OCI-LY7 (cell line): ENCODE data around the gene SHQ1. TPM values are rescaled to one million over a fixed set of nuclear protein-coding genes. Genes with fewer than 3 reads are reported as not detected.
A peak's percentile ranks its signal among the peaks of the same experiment; 100 is the strongest.

Experiments used
- Bru-seq: library from RNA; stranded (reverse); fragments of 400-500 nt; gene quantifications from one replicate; lab custom pipeline; 2021; lab: Mats Ljungman, UMichigan
- BruChase-seq, 2 experiments: library from RNA; stranded (reverse); fragments of 400-500 nt; gene quantifications; one replicate each; lab custom pipeline; 2021; lab: Mats Ljungman, UMichigan
- BruUV-seq: library from RNA; stranded (reverse); fragments of 400-500 nt; replicated peaks from 2 replicates; lab custom pipeline; 2021; lab: Mats Ljungman, UMichigan
- CTCF ChIA-PET: fragments of 300-600 bp; sonication (Branson Sonifier 250); formaldehyde crosslinking; loops from one replicate; lab custom pipeline; 2022; ENCODE audit warnings: antibody characterized with exemption; ENCODE audit not compliant: unreplicated experiment; lab: Charles Lee
- POLR2A ChIA-PET: fragments of 300-600 bp; sonication (Branson Sonifier 250); formaldehyde crosslinking; loops from one replicate; lab custom pipeline; 2022; ENCODE audit warnings: antibody characterized with exemption; lab: Charles Lee
- DNase-seq: peaks from one replicate; pipeline ENCODE4 v3.0.0-alpha.2; 2015; ENCODE audit warnings: low spot score
- H2AFZ ChIP-seq: fragments of 200-600 bp; sonication (generic), shearing (Covaris generic); 2 replicates; pipeline ENCODE4 v1.6.1; 2014; ENCODE audit warnings: mild to moderate bottlenecking, antibody characterized with exemption, low read length, moderate library complexity
- H3K27ac ChIP-seq: fragments of 200-600 bp; sonication (generic); 2 replicates; pipeline ENCODE4 v1.5.1; 2014; ENCODE audit warnings: mixed run types, low read depth, mild to moderate bottlenecking, moderate library complexity, low read length, inconsistent platforms; ENCODE audit not compliant: poor library complexity, severe bottlenecking
- H3K36me3 ChIP-seq: fragments of 200-600 bp; sonication (generic); 2 replicates; pipeline ENCODE4 v1.6.1; 2014; ENCODE audit warnings: mild to moderate bottlenecking, antibody characterized with exemption, low read length, moderate library complexity, mixed read lengths; ENCODE audit not compliant: insufficient read depth
- H3K4me1 ChIP-seq: fragments of 200-600 bp; sonication (generic); 2 replicates; pipeline ENCODE4 v1.5.1; 2014; ENCODE audit warnings: mild to moderate bottlenecking, low read length; ENCODE audit not compliant: insufficient read depth, poor library complexity, severe bottlenecking
- H3K4me2 ChIP-seq: fragments of 200-600 bp; sonication (generic); 2 replicates; pipeline ENCODE4 v1.6.1; 2014; ENCODE audit warnings: mild to moderate bottlenecking, low read length
- H3K4me3 ChIP-seq: fragments of 200-600 bp; sonication (generic); 2 replicates; pipeline ENCODE4 v1.5.1; 2014; ENCODE audit warnings: mild to moderate bottlenecking, low read depth, low read length; ENCODE audit not compliant: poor library complexity, severe bottlenecking
- H3K79me2 ChIP-seq: fragments of 200-600 bp; sonication (generic); 2 replicates; pipeline ENCODE4 v1.6.1; 2016; ENCODE audit warnings: low read depth, mild to moderate bottlenecking, low read length, moderate library complexity, mixed read lengths; ENCODE audit not compliant: insufficient read depth
- H3K9me2 ChIP-seq: fragments of 200-600 bp; sonication (generic); 2 replicates; pipeline ENCODE4 v1.6.1; 2016; ENCODE audit warnings: mild to moderate bottlenecking, low read length, mixed read lengths; ENCODE audit not compliant: insufficient read depth
- H3K9me3 ChIP-seq: fragments of 200-600 bp; sonication (generic); 2 replicates; pipeline ENCODE4 v1.6.1; 2014; ENCODE audit warnings: mild to moderate bottlenecking, mixed run types, low read length, mixed read lengths
- H4K20me1 ChIP-seq: fragments of 200-600 bp; sonication (generic); 2 replicates; pipeline ENCODE4 v1.6.1; 2014; ENCODE audit warnings: mild to moderate bottlenecking, antibody characterized with exemption, low read length, moderate library complexity, mixed read lengths; ENCODE audit not compliant: insufficient read depth
- CTCF ChIP-seq: fragments of 200-600 bp; sonication (generic); conservative IDR thresholded peaks from 2 replicates; pipeline ENCODE4 v1.5.1; 2014; ENCODE audit warnings: mild to moderate bottlenecking, antibody characterized with exemption, low read length, moderate library complexity, mixed read lengths
- EZH2phosphoT487 ChIP-seq: fragments of 200-600 bp; sonication (generic); IDR thresholded peaks from 2 replicates; pipeline ENCODE4 v1.6.1; 2018; ENCODE audit warnings: low read depth, borderline replicate concordance, mild to moderate bottlenecking, mixed run types, antibody characterized with exemption, low read length, moderate library complexity, mixed read lengths
- intact Hi-C: fragments of 100-400 bp; cut with micrococcal nuclease; formaldehyde crosslinking; loops from one replicate; pipeline ENCODE4 v1.10.0; 2022; ENCODE audit not compliant: unreplicated experiment
- long read RNA-seq: library from polyadenylated mRNA; stranded (forward); transcript quantifications from one replicate; pipeline ENCODE4 v2.0.0, GENCODE V29; 2022
- total RNA-seq, 2 experiments: library from RNA; depleted of rRNA in 1 of 2; stranded (reverse); fragments of >200 nt in 1 of 2; shearing (Covaris generic) in 1 of 2; gene quantifications; 2 replicates each; pipeline ENCODE4 v1.2.3, GENCODE V29; 2014 to 2022

The SHQ1 gene
- 19.7 and 24.3 TPM in 2 replicates for total RNA-seq (2014; rRNA removed; shearing (Covaris generic))
- total RNA-seq (2022): 34.9 and 35.5 TPM in 2 replicates
- percentile 78 among the genes with signal in this experiment for Bru-seq, nascent RNA
- BruChase-seq, experiment 1, labeled RNA remaining after a 6-hour chase: percentile 74 among the genes with signal in this experiment
- BruChase-seq, experiment 2, labeled RNA remaining after a 2-hour chase: percentile 74 among the genes with signal in this experiment
- long read RNA-seq, transcript SHQ1-201 (11 exons, 2,879 nt): major isoform, 53 of 69 reads
- long read RNA-seq, partial matches to known transcripts: 6 of 69 reads
- long read RNA-seq, other reads (novel, unspliced or antisense): 8 of 69 reads

- intact Hi-C loops: loop anchor here (2.0 to 10.0 kb wide), 2 partner anchors 149 to 607 kb away; partner anchors contain the start of gene PPP4R2
- no peak for TF ChIP-seq CTCF
- Histone ChIP-seq H3K79me2 (peaks cover 44% of the 10 kb centered on the region), H3K4me2 (peak within 1 kb of the TSS; percentile 97), H4K20me1 (peaks cover 7% of the 10 kb centered on the region; the same call in 1 of the 2 replicates), H3K36me3 (peaks cover 15% of the 10 kb centered on the region; the same call in 1 of the 2 replicates), H2AFZ (peak within 1 kb of the TSS; percentile 89), H3K9me2 (no peaks in the 10 kb centered on the region), H3K4me3 (peak within 1 kb of the TSS; percentile 83), H3K27ac (peak within 1 kb of the TSS; percentile 13), H3K4me1 (peaks cover 35% of the 10 kb centered on the region), H3K9me3 (no peaks in the 10 kb centered on the region)
- peak; percentile 96 for DNase-seq
- ChIA-PET CTCF (no interaction called here), POLR2A (interaction anchor here (0.6 to 1.7 kb wide), 4 partner anchors 11 to 349 kb away, joined by 3 to 7 read pairs (median 5); no protein-coding TSS in a partner anchor)
- no TSS peak for BruUV-seq
These were observed at the start of gene SHQ1 for GRCh38 chr3:72847751-72848702. Gene SHQ1, minus strand, starts transcription at chr3:72848445. Its CDS starts 105 bp downstream, at chr3:72848340.

GRCh38 chr3:72897758-72898007 is 49.4 kb upstream of the SHQ1 start:
- no peak for DNase-seq
- H3K36me3 ChIP-seq: no peaks in the 10 kb centered on the region

More at GRCh38 chr3:72897758-72898007, 49.4 kb upstream of the SHQ1 start:
- no TSS peak for BruUV-seq
- Histone ChIP-seq H2AFZ (no peak overlapping the region), H3K9me3 (no peaks in the 10 kb centered on the region), H3K4me2 (no peak overlapping the region), H3K27ac (no peak overlapping the region), H4K20me1 (no peaks in the 10 kb centered on the region), H3K79me2 (no peaks in the 10 kb centered on the region), H3K4me1 (no peaks in the 10 kb centered on the region), H3K9me2 (no peaks in the 10 kb centered on the region), H3K4me3 (no peak overlapping the region)
- ChIA-PET POLR2A (no interaction called here), CTCF (no interaction called here)
- TF ChIP-seq EZH2phosphoT487 (no peak), CTCF (no peak)
- intact Hi-C loops: no loop called here
